Measurements from ENCODE around the gene TMEM101. TPM values are rescaled to one million over a fixed set of nuclear protein-coding genes. Genes with fewer than 3 reads are reported as not detected.

The TMEM101 gene
- total and polyA plus RNA-seq, 2 of the 13 experiments (the other 11 are each of a cell fraction or from before 2014, with no cell fraction given): 72.0 to 100 TPM

GRCh38 chr17:44014133-44014436, 678 bp downstream of the TMEM101 start (continued):
- TF ChIP-seq, protein P1, sequence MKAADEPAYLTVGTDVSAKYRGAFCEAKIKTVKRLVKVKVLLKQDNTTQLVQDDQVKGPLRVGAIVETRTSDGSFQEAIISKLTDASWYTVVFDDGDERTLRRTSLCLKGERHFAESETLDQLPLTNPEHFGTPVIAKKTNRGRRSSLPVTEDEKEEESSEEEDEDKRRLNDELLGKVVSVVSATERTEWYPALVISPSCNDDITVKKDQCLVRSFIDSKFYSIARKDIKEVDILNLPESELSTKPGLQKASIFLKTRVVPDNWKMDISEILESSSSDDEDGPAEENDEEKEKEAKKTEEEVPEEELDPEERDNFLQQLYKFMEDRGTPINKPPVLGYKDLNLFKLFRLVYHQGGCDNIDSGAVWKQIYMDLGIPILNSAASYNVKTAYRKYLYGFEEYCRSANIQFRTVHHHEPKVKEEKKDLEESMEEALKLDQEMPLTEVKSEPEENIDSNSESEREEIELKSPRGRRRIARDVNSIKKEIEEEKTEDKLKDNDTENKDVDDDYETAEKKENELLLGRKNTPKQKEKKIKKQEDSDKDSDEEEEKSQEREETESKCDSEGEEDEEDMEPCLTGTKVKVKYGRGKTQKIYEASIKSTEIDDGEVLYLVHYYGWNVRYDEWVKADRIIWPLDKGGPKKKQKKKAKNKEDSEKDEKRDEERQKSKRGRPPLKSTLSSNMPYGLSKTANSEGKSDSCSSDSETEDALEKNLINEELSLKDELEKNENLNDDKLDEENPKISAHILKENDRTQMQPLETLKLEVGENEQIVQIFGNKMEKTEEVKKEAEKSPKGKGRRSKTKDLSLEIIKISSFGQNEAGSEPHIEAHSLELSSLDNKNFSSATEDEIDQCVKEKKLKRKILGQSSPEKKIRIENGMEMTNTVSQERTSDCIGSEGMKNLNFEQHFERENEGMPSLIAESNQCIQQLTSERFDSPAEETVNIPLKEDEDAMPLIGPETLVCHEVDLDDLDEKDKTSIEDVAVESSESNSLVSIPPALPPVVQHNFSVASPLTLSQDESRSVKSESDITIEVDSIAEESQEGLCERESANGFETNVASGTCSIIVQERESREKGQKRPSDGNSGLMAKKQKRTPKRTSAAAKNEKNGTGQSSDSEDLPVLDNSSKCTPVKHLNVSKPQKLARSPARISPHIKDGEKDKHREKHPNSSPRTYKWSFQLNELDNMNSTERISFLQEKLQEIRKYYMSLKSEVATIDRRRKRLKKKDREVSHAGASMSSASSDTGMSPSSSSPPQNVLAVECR (CRISPR knock-in tag; IDR thresholded peaks at IDR 0.05; ENCODE audit: borderline replicate concordance): no peak
- no peak; a peak in 1 of 4 replicates for TF ChIP-seq POLR2A (IDR thresholded peaks at IDR 0.05; ENCODE audit: insufficient read depth in 1 of 2, low read depth in 2 of 2, low read length in 2 of 2)
- 0 out of 2 replicates have a peak, but pooled peaks have one; percentile 14 for TF ChIP-seq HNRNPL (IDR thresholded peaks at IDR 0.05; ENCODE audit: low read depth, low read length)
- no peak for TF ChIP-seq ZGPAT (CRISPR knock-in tag; IDR thresholded peaks at IDR 0.05)
- TF ChIP-seq ZSCAN21 (CRISPR knock-in tag; IDR thresholded peaks at IDR 0.05; ENCODE audit: borderline replicate concordance): no peak
- TF ChIP-seq ZNF451 (CRISPR knock-in tag; IDR thresholded peaks at IDR 0.05): no peak
- peak; percentile 39; the same call in 1 of the 2 replicates for TF ChIP-seq ATF3 (CRISPR knock-in tag; IDR thresholded peaks at IDR 0.05)
- TF ChIP-seq KMT2A (CRISPR knock-in tag; IDR thresholded peaks at IDR 0.05): no peak
- no peak for TF ChIP-seq SNAPC2 (CRISPR knock-in tag; IDR thresholded peaks at IDR 0.05)
- no peak for TF ChIP-seq RXRB (CRISPR knock-in tag; IDR thresholded peaks at IDR 0.05; ENCODE audit: borderline replicate concordance)
- TF ChIP-seq ZNF543 (CRISPR knock-in tag; IDR thresholded peaks at IDR 0.05): no peak
- TF ChIP-seq GABPA (IDR thresholded peaks at IDR 0.05; ENCODE audit: low read depth, low read length): no peak
- no peak for TF ChIP-seq GABPA (CRISPR knock-in tag; IDR thresholded peaks at IDR 0.05; ENCODE audit: low read depth)
- TF ChIP-seq ZBTB38 (CRISPR knock-in tag; IDR thresholded peaks at IDR 0.05): no peak
- TF ChIP-seq MTF2 (CRISPR knock-in tag; IDR thresholded peaks at IDR 0.05; ENCODE audit: borderline replicate concordance): no peak
- TF ChIP-seq ZNF512 (CRISPR knock-in tag; IDR thresholded peaks at IDR 0.05): no peak
- TF ChIP-seq ZNF768 (CRISPR knock-in tag; IDR thresholded peaks at IDR 0.05): 0 out of 2 replicates have a peak, but pooled peaks have one; percentile 73
- TF ChIP-seq, protein P2, sequence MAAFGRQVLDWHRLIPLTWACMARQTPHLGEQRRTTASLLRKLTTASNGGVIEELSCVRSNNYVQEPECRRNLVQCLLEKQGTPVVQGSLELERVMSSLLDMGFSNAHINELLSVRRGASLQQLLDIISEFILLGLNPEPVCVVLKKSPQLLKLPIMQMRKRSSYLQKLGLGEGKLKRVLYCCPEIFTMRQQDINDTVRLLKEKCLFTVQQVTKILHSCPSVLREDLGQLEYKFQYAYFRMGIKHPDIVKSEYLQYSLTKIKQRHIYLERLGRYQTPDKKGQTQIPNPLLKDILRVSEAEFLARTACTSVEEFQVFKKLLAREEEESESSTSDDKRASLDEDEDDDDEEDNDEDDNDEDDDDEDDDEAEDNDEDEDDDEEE (CRISPR knock-in tag; IDR thresholded peaks at IDR 0.05): 0 out of 2 replicates have a peak, but pooled peaks have one; percentile 36
- no peak for TF ChIP-seq FUBP1 (CRISPR knock-in tag; IDR thresholded peaks at IDR 0.05; ENCODE audit: borderline replicate concordance)
- 0 out of 2 replicates have a peak, but pooled peaks have one; percentile 73 for TF ChIP-seq PAWR (CRISPR knock-in tag; IDR thresholded peaks at IDR 0.05; ENCODE audit: borderline replicate concordance)

Measured in HepG2 (cell line).